ENCODE measurements around the gene BEND4. TPM values are rescaled to one million over a fixed set of nuclear protein-coding genes. Genes with fewer than 3 reads are reported as not detected.
A peak's percentile ranks its signal among the peaks of the same experiment; 100 is the strongest.

Gene BEND4
- polyA plus RNA-seq, 1 experiment, result not detected

DNA sequence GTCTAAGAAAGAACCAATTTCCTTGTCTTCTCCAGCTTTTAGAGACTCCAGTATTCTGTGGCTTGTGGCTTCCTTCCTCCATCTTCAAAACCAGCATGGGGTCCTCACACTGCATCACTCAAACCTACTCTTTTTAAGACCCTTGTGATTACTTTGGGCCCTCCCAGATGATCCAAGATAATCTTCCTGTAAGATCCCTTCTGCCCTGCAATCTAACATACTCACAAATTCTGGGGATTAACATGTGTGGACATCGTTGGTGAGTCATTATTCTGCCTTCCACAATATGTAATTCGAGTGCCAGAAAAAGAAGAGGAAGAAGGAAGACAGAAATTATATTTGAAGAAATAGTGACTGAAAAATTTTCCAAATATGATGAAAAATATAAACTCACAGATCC is 47.9 kb downstream of the BEND4 start:
- no peak overlapping the region for H3K4me3 ChIP-seq (ENCODE audit: low read depth, low read length)
- H3K27ac ChIP-seq (ENCODE audit: low read depth, low read length), result no peak overlapping the region
- DNase-seq (ENCODE audit: low read depth, low spot score), result peak; percentile 3
- H3K27me3 ChIP-seq (ENCODE audit: control insufficient read depth, insufficient read depth, low read length), result no peaks in the 10 kb centered on the region
- H3K9me3 ChIP-seq (ENCODE audit: control insufficient read depth, insufficient read depth, low read length), result no peaks in the 10 kb centered on the region
- ChIA-PET CTCF (no interaction called here), POLR2A (no interaction called here)
- TF ChIP-seq CTCF (IDR thresholded peaks at IDR 0.05; ENCODE audit: low read depth, low read length), result no peak

DNA sequence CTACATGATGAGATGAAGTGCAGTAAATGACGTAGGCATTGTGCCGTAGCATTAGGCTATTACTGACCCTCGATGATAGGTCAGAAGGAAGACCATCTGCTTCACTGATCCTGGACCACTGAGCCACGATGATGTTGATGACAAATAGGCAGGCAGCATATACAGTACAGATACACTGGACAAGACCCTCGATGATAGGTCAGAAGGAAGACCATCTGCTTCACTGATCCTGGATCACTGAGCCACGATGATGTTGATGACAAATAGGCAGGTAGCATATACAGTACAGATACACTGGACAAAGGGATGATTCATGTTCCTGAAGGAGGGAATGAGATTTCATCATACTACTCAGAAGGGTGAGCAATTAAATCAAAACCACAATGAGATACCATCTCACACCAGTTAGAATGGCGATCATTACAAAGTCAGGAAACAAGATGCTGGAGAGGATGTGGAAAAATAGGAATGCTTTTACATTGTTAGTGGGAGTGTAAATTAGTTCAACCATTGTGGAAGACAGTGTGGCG is 50.9 kb downstream of the BEND4 start:
- TF ChIP-seq CTCF (IDR thresholded peaks at IDR 0.05; ENCODE audit: low read depth, low read length), result no peak
- ChIA-PET CTCF (interaction anchor here (0.5 kb wide), 1 partner anchor 57 kb away, joined by 4 read pairs; no protein-coding TSS in a partner anchor), POLR2A (no interaction called here)
- no peaks in the 10 kb centered on the region for H3K9me3 ChIP-seq (ENCODE audit: control insufficient read depth, insufficient read depth, low read length)
- no peak overlapping the region for H3K4me3 ChIP-seq (ENCODE audit: low read depth, low read length)
- no peak overlapping the region for H3K27ac ChIP-seq (ENCODE audit: low read depth, low read length)
- DNase-seq (ENCODE audit: low read depth, low spot score), result no peak
- no peaks in the 10 kb centered on the region for H3K27me3 ChIP-seq (ENCODE audit: control insufficient read depth, insufficient read depth, low read length)

GRCh38 chr4:42088386-42088785 is 64.1 kb downstream of the BEND4 start:
- CTCF ChIA-PET, result no interaction called here
- no peaks in the 10 kb centered on the region for H3K9me3 ChIP-seq (ENCODE audit: control insufficient read depth, insufficient read depth, low read length)
- no peak overlapping the region for H3K27ac ChIP-seq (ENCODE audit: low read depth, low read length)
- no peak for DNase-seq (ENCODE audit: low read depth, low spot score)
- no peak for TF ChIP-seq CTCF (IDR thresholded peaks at IDR 0.05; ENCODE audit: low read depth, low read length)
- no peak overlapping the region for H3K4me3 ChIP-seq (ENCODE audit: low read depth, low read length)
- H3K27me3 ChIP-seq (ENCODE audit: control insufficient read depth, insufficient read depth, low read length), result no peaks in the 10 kb centered on the region
- POLR2A ChIA-PET, result no interaction called here

DNA sequence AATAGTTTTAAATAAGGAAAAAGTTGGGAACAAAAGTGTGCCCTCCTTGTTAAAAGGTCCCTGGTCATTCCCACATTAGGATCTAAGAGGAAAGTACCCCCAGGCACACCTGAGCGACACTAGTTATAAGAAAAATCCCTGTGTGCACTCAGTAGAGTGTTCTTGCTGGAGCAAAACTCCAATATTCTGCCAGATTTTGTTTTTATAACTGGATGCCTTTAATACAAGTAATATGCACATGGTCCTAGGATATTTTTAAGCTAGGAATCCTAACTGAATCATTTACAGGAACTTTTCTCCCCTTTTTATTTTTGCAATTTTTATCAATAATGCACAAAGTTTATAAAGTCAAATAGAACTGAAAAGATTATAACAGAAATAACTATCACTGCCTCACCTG is 68.6 kb downstream of the BEND4 start:
- no peak overlapping the region for H3K27ac ChIP-seq (ENCODE audit: low read depth, low read length)
- no peak overlapping the region for H3K4me3 ChIP-seq (ENCODE audit: low read depth, low read length)
- no peaks in the 10 kb centered on the region for H3K27me3 ChIP-seq (ENCODE audit: control insufficient read depth, insufficient read depth, low read length)
- no peak for TF ChIP-seq CTCF (IDR thresholded peaks at IDR 0.05; ENCODE audit: low read depth, low read length)
- ChIA-PET CTCF (no interaction called here), POLR2A (no interaction called here)
- no peak for DNase-seq (ENCODE audit: low read depth, low spot score)
- H3K9me3 ChIP-seq (ENCODE audit: control insufficient read depth, insufficient read depth, low read length), result no peaks in the 10 kb centered on the region

GRCh38 chr4:42080306-42080705 is 72.1 kb downstream of the BEND4 start:
- Histone ChIP-seq H3K4me3 (ENCODE audit: low read depth, low read length) (no peak overlapping the region), H3K27ac (ENCODE audit: low read depth, low read length) (no peak overlapping the region), H3K9me3 (ENCODE audit: control insufficient read depth, insufficient read depth, low read length) (no peaks in the 10 kb centered on the region), H3K27me3 (ENCODE audit: control insufficient read depth, insufficient read depth, low read length) (no peaks in the 10 kb centered on the region)
- TF ChIP-seq CTCF (IDR thresholded peaks at IDR 0.05; ENCODE audit: low read depth, low read length), result no peak
- CTCF ChIA-PET, result no interaction called here
- no peak for DNase-seq (ENCODE audit: low read depth, low spot score)
- POLR2A ChIA-PET, result no interaction called here

All from AG04450 (cell line).